Measurements from ENCODE around the gene APOO.

Gene APOO

GRCh38 chrX:23783589-23784469 lies 123.9 kb downstream of the APOO start:
- DNase-seq = peak; percentile 33

Data from hematopoietic multipotent progenitor cell treated with erythropoietin and hydrocortisone succinate and interleukin-3 and kit ligand, for 8 days (in vitro differentiated cells).